Panc1 (cell line): Measurements from ENCODE around the gene PMPCA. TPM values are rescaled to one million over a fixed set of nuclear protein-coding genes. Genes with fewer than 3 reads are reported as not detected.

Source experiments
- ATAC-seq: fragments of 200-7000 bp; cut with Tn5 transposase; 2 replicates; pipeline ENCODE4 v1.9.1; 2020; ENCODE audit warnings: mild to moderate bottlenecking, moderate library complexity
- BruUV-seq: library from RNA; stranded (reverse); fragments of 400-500 nt; replicated peaks from 2 replicates; lab custom pipeline; 2021; lab: Mats Ljungman, UMichigan
- CTCF ChIA-PET: fragments of 300-600 bp; sonication (Branson Sonifier 250); formaldehyde crosslinking; loops from one replicate; lab custom pipeline; 2022; ENCODE audit warnings: antibody characterized with exemption; lab: Charles Lee
- POLR2A ChIA-PET: fragments of 300-600 bp; sonication (Branson Sonifier 250); formaldehyde crosslinking; loops from one replicate; lab custom pipeline; 2022; ENCODE audit warnings: antibody characterized with exemption; lab: Charles Lee
- DNase-seq: peaks from one replicate; pipeline ENCODE4 v3.0.0-alpha.2; 2010; ENCODE audit warnings: low read depth, low spot score
- H3K27ac ChIP-seq: 2 replicates; pipeline ENCODE4 v1.5.1; 2011; ENCODE audit warnings: mild to moderate bottlenecking, low read length, inconsistent platforms
- H3K27me3 ChIP-seq: fragments of 200-500 bp; sonication (Bioruptor generic); 2 replicates; pipeline ENCODE4 v1.6.0; 2014; ENCODE audit warnings: low read length, inconsistent platforms; ENCODE audit not compliant: control insufficient read depth, insufficient read depth
- H3K36me3 ChIP-seq: fragments of 200-500 bp; sonication (Bioruptor generic); 2 replicates; pipeline ENCODE4 v1.5.1; 2014; ENCODE audit warnings: inconsistent platforms, mild to moderate bottlenecking, low read length, moderate library complexity; ENCODE audit not compliant: control insufficient read depth, insufficient read depth
- H3K4me1 ChIP-seq: 2 replicates; pipeline ENCODE4 v1.5.1; 2011; ENCODE audit warnings: inconsistent platforms, mild to moderate bottlenecking, low read length, moderate library complexity; ENCODE audit not compliant: control insufficient read depth, insufficient read depth
- H3K4me3 ChIP-seq, 2 experiments: 2 replicates each; pipeline ENCODE4 v1.5.1; 2011 to 2012; ENCODE audit warnings: low read depth in 2 of 2, low read length in 2 of 2, mild to moderate bottlenecking in 2 of 2, inconsistent platforms in 1 of 2, moderate library complexity in 1 of 2
- H3K9me3 ChIP-seq: fragments of 200-500 bp; sonication (Bioruptor generic); 2 replicates; pipeline ENCODE4 v1.5.1; 2014; ENCODE audit warnings: low read depth, mild to moderate bottlenecking, inconsistent platforms, low read length, moderate library complexity; ENCODE audit not compliant: control insufficient read depth, insufficient read depth
- POLR2AphosphoS5 ChIP-seq: IDR thresholded peaks from 2 replicates; pipeline ENCODE4 v1.6.1; 2012; ENCODE audit warnings: mild to moderate bottlenecking, low read depth, low read length, moderate library complexity
- REST ChIP-seq, 2 experiments: IDR thresholded peaks; 2 replicates each; pipeline ENCODE4 v1.6.1; 2011 to 2012; ENCODE audit warnings: low read depth in 2 of 2, control low read depth in 1 of 2, low read length in 1 of 2, mild to moderate bottlenecking in 1 of 2, moderate library complexity in 1 of 2; ENCODE audit not compliant: insufficient read depth in 1 of 2
- SIN3A ChIP-seq: IDR thresholded peaks from 2 replicates; pipeline ENCODE4 v1.6.1; 2012; ENCODE audit warnings: low read depth, mild to moderate bottlenecking, low read length, moderate library complexity, borderline replicate concordance; ENCODE audit not compliant: insufficient read depth
- TCF7L2 ChIP-seq: IDR thresholded peaks from 2 replicates; pipeline ENCODE4 v1.6.1; 2011; ENCODE audit warnings: mild to moderate bottlenecking, low read depth, low read length, inconsistent platforms
- in situ Hi-C: cut with HindIII; loops from 2 replicates; pipeline ENCODE4 v1.10.0; 2016; ENCODE audit warnings: low sequenced_read_pairs, low pct_unique_long_range_greater_than_20kb
- intact Hi-C: fragments of 100-400 bp; cut with micrococcal nuclease; formaldehyde crosslinking; loops from one replicate; pipeline ENCODE4 v1.10.0; 2022; ENCODE audit not compliant: unreplicated experiment
- total RNA-seq: library from RNA; stranded (reverse); gene quantifications from one replicate; pipeline ENCODE4 v1.2.1, GENCODE V29; 2021; ENCODE audit not compliant: unreplicated experiment
- TF ChIP-seq, protein P1 (sequence below): fragments of 450-650 bp; IDR thresholded peaks from 2 replicates; pipeline ENCODE4 v1.5.1; 2017; ENCODE audit warnings: mild to moderate bottlenecking

Gene PMPCA
- total RNA-seq, 1 experiment from 2014 or later: 60.9 TPM

GRCh38 chr9:136434580-136435169 is 24.2 kb downstream of the PMPCA start:
- H3K9me3 ChIP-seq: no peaks in the 10 kb centered on the region
- TF ChIP-seq TCF7L2 (no peak), SIN3A (no peak), REST (IDR thresholded peaks at IDR 0.05; ENCODE audit: insufficient read depth in 1 of 2, low read depth in 2 of 2, low read length in 1 of 2) (no peak), POLR2AphosphoS5 (no peak)
- TF ChIP-seq, protein P1, sequence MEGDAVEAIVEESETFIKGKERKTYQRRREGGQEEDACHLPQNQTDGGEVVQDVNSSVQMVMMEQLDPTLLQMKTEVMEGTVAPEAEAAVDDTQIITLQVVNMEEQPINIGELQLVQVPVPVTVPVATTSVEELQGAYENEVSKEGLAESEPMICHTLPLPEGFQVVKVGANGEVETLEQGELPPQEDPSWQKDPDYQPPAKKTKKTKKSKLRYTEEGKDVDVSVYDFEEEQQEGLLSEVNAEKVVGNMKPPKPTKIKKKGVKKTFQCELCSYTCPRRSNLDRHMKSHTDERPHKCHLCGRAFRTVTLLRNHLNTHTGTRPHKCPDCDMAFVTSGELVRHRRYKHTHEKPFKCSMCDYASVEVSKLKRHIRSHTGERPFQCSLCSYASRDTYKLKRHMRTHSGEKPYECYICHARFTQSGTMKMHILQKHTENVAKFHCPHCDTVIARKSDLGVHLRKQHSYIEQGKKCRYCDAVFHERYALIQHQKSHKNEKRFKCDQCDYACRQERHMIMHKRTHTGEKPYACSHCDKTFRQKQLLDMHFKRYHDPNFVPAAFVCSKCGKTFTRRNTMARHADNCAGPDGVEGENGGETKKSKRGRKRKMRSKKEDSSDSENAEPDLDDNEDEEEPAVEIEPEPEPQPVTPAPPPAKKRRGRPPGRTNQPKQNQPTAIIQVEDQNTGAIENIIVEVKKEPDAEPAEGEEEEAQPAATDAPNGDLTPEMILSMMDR: no peak
- no peak overlapping the region for H3K27ac ChIP-seq
- H3K36me3 ChIP-seq: no peaks in the 10 kb centered on the region
- no TSS peak for BruUV-seq
- in situ Hi-C loops: no loop called here
- DNase-seq (no peak), ATAC-seq (no peak)
- ChIA-PET POLR2A (no interaction called here), CTCF (no interaction called here)
- H3K4me1 ChIP-seq: no peaks in the 10 kb centered on the region
- intact Hi-C loops: no loop called here
- H3K4me3 ChIP-seq: no peak overlapping the region
- no peaks in the 10 kb centered on the region for H3K27me3 ChIP-seq

DNA sequence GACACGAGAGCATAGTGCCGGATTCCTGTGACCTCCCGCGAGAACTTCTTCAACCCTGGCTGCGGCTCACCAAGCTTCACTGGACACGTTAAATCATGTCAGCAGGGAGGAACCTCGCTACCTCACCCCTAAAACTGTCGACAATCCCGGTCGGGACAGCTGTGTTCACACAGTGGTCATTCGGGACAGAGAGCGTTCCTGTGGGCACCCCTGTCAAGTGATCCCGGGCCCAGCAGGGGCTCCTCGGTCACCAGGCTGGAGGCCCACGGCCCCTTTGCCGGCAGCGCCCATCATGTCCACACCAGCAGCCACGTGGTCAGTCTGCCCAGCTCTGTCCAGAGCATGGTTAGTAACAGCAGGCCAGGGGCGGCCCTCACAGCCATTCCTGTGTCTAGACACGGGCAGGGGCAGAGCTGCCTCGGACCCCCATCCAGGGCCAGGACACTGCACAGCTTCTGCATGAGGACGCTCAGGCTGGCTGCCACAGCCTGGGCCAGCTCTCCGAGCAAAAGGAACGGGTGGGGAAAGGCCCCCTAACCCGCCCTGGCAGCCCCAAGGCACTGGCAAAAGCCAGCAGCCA is 25.7 kb downstream of the PMPCA start:
- H3K4me1 ChIP-seq: no peaks in the 10 kb centered on the region
- intact Hi-C loops: no loop called here
- no peaks in the 10 kb centered on the region for H3K27me3 ChIP-seq
- no TSS peak for BruUV-seq
- H3K4me3 ChIP-seq: no peak overlapping the region
- in situ Hi-C loops: no loop called here
- H3K9me3 ChIP-seq: no peaks in the 10 kb centered on the region
- POLR2A ChIA-PET: interaction anchor here (0.6 kb wide), 1 partner anchor 42 kb away, joined by 8 read pairs; no protein-coding TSS in a partner anchor
- DNase-seq: no peak
- TF ChIP-seq REST (IDR thresholded peaks at IDR 0.05; ENCODE audit: insufficient read depth in 1 of 2, low read depth in 2 of 2, low read length in 1 of 2): no peak
- TF ChIP-seq, protein P1: no peak
- TF ChIP-seq SIN3A: no peak
- no peak for TF ChIP-seq TCF7L2
- TF ChIP-seq POLR2AphosphoS5: no peak
- no peak for ATAC-seq
- H3K36me3 ChIP-seq: no peaks in the 10 kb centered on the region; the same call in 1 of the 2 replicates
- no peak overlapping the region for H3K27ac ChIP-seq
- CTCF ChIA-PET: no interaction called here
